IMR-90 (cell line): ENCODE measurements around the gene BCL2L11. TPM values are rescaled to one million over a fixed set of nuclear protein-coding genes. Genes with fewer than 3 reads are reported as not detected.
A peak's percentile ranks its signal among the peaks of the same experiment; 100 is the strongest.

Source experiments
- ATAC-seq: fragments of 200-7000 bp; cut with Tn5 transposase; 2 replicates; pipeline ENCODE4 v1.9.1; 2020; ENCODE audit warnings: low read depth, mild to moderate bottlenecking, moderate library complexity
- BruUV-seq: library from RNA; stranded (reverse); fragments of 400-500 nt; replicated peaks from 2 replicates; lab custom pipeline; 2021; lab: Mats Ljungman, UMichigan
- CTCF ChIA-PET: fragments of 300-600 bp; formaldehyde crosslinking; extraction: SDS; loops from one replicate; lab custom pipeline; 2021; ENCODE audit warnings: antibody characterized with exemption; lab: Yijun Ruan, JAX
- POLR2A ChIA-PET: fragments of 300-600 bp; sonication (Branson Sonifier 250); formaldehyde crosslinking; loops from one replicate; lab custom pipeline; 2022; ENCODE audit warnings: antibody characterized with exemption; ENCODE audit not compliant: unreplicated experiment; lab: Charles Lee
- DNase-seq: peaks from one replicate; pipeline ENCODE4 v3.0.0; 2013
- H2AFZ ChIP-seq: replicated peaks from 2 replicates; pipeline ENCODE3; 2013; ENCODE audit warnings: low read length, mild to moderate bottlenecking; ENCODE audit not compliant: poor library complexity
- H2AK5ac ChIP-seq: 2 replicates; pipeline ENCODE4 v1.6.1; 2013; ENCODE audit warnings: low read depth, low read length, inconsistent platforms
- H2AK9ac ChIP-seq: replicated peaks from 2 replicates; pipeline ENCODE3; 2013; ENCODE audit warnings: mild to moderate bottlenecking, low read depth, low read length, moderate library complexity; ENCODE audit not compliant: poor library complexity
- H2BK120ac ChIP-seq: 2 replicates; pipeline ENCODE4 v1.6.1; 2013; ENCODE audit warnings: low read depth, low read length, inconsistent platforms
- H2BK15ac ChIP-seq: 3 replicates; pipeline ENCODE4 v1.6.1; 2013; ENCODE audit warnings: low read depth, low read length, inconsistent platforms
- H2BK20ac ChIP-seq: 2 replicates; pipeline ENCODE4 v1.6.1; 2013; ENCODE audit warnings: low read depth, mild to moderate bottlenecking, inconsistent platforms, low read length, moderate library complexity
- H2BK5ac ChIP-seq: 2 replicates; pipeline ENCODE4 v1.6.1; 2013; ENCODE audit warnings: mild to moderate bottlenecking, low read depth, low read length, inconsistent platforms; ENCODE audit not compliant: poor library complexity, severe bottlenecking
- H3K14ac ChIP-seq: replicated peaks from 2 replicates; pipeline ENCODE4 v1.6.1; 2013; ENCODE audit warnings: low read depth, low read length, inconsistent platforms
- H3K18ac ChIP-seq: 2 replicates; pipeline ENCODE4 v1.6.1; 2013; ENCODE audit warnings: low read depth, low read length, control low read depth
- H3K23ac ChIP-seq: 2 replicates; pipeline ENCODE4 v1.6.1; 2013; ENCODE audit warnings: low read depth, low read length, inconsistent platforms
- H3K27ac ChIP-seq: 2 replicates; pipeline ENCODE4 v1.5.1; 2013; ENCODE audit warnings: mild to moderate bottlenecking, control low read depth, low read length; ENCODE audit not compliant: insufficient read depth
- H3K27me3 ChIP-seq: 2 replicates; pipeline ENCODE4 v1.6.1; 2013; ENCODE audit warnings: low read length; ENCODE audit not compliant: control insufficient read depth, insufficient read depth
- H3K36me3 ChIP-seq: 2 replicates; pipeline ENCODE4 v1.6.1; 2013; ENCODE audit warnings: low read length, mixed read lengths; ENCODE audit not compliant: control insufficient read depth, insufficient read depth
- H3K4ac ChIP-seq: 2 replicates; pipeline ENCODE4 v1.6.1; 2013; ENCODE audit warnings: low read depth, low read length, inconsistent platforms
- H3K4me1 ChIP-seq: 2 replicates; pipeline ENCODE4 v1.6.1; 2013; ENCODE audit warnings: low read length, mixed read lengths; ENCODE audit not compliant: control insufficient read depth, insufficient read depth
- H3K4me2 ChIP-seq: 2 replicates; pipeline ENCODE4 v1.6.1; 2013; ENCODE audit warnings: low read depth, mild to moderate bottlenecking, control low read depth, low read length, moderate library complexity
- H3K4me3 ChIP-seq: 2 replicates; pipeline ENCODE4 v1.5.1; 2013; ENCODE audit warnings: low read depth, mild to moderate bottlenecking, control low read depth, low read length, moderate library complexity; ENCODE audit not compliant: insufficient read depth
- H3K56ac ChIP-seq: 2 replicates; pipeline ENCODE4 v1.6.1; 2013; ENCODE audit warnings: low read length, inconsistent platforms; ENCODE audit not compliant: insufficient read depth; ENCODE audit errors: extremely low read depth
- H3K79me1 ChIP-seq, 2 experiments: 2 replicates each; pipeline ENCODE4 v1.6.1; 2013; ENCODE audit warnings: low read length in 2 of 2, inconsistent platforms in 1 of 2, low read depth in 1 of 2
- H3K9ac ChIP-seq: 2 replicates; pipeline ENCODE4 v1.6.1; 2013; ENCODE audit warnings: low read depth, low read length, control low read depth
- H3K9me1 ChIP-seq: 2 replicates; pipeline ENCODE4 v1.6.1; 2013; ENCODE audit warnings: low read length, inconsistent platforms; ENCODE audit not compliant: insufficient read depth
- H3K9me3 ChIP-seq: 2 replicates; pipeline ENCODE4 v1.6.1; 2013; ENCODE audit warnings: low read length; ENCODE audit not compliant: control insufficient read depth, insufficient read depth
- H4K20me1 ChIP-seq: 2 replicates; pipeline ENCODE4 v1.6.1; 2013; ENCODE audit warnings: low read length, inconsistent platforms; ENCODE audit not compliant: insufficient read depth
- H4K5ac ChIP-seq: 2 replicates; pipeline ENCODE4 v1.6.1; 2013; ENCODE audit warnings: mild to moderate bottlenecking, low read depth, low read length, control low read depth
- H4K8ac ChIP-seq, 2 experiments: 2 replicates each; pipeline ENCODE4 v1.6.1; 2013; ENCODE audit warnings: low read depth in 2 of 2, low read length in 2 of 2, control low read depth in 1 of 2, inconsistent platforms in 1 of 2
- H4K91ac ChIP-seq: 2 replicates; pipeline ENCODE4 v1.6.1; 2013; ENCODE audit warnings: low read depth, low read length, inconsistent platforms; ENCODE audit not compliant: insufficient read depth
- BHLHE40 ChIP-seq: fragments of 150-350 bp; IDR thresholded peaks from 2 replicates; pipeline ENCODE4 v1.6.1; 2016; ENCODE audit warnings: mild to moderate bottlenecking, low read depth, low read length
- CTCF ChIP-seq: conservative IDR thresholded peaks from 2 replicates; pipeline ENCODE4 v1.5.1; 2012; ENCODE audit warnings: mild to moderate bottlenecking, low read depth, low read length, improper control_type of control experiment
- ELK1 ChIP-seq: fragments of 150-350 bp; IDR thresholded peaks from 2 replicates; pipeline ENCODE4 v1.6.1; 2016; ENCODE audit warnings: low read depth, mild to moderate bottlenecking, low read length, moderate library complexity, borderline replicate concordance
- MAFK ChIP-seq: IDR thresholded peaks from 2 replicates; pipeline ENCODE4 v1.6.1; 2012; ENCODE audit warnings: low read depth, low read length, improper control_type of control experiment
- MAZ ChIP-seq: IDR thresholded peaks from 2 replicates; pipeline ENCODE4 v1.6.1; 2012; ENCODE audit warnings: low read depth, mild to moderate bottlenecking, low read length, improper control_type of control experiment, moderate library complexity, borderline replicate concordance
- NFE2L2 ChIP-seq: fragments of 150-350 bp; IDR thresholded peaks from 2 replicates; pipeline ENCODE4 v1.6.1; 2016; ENCODE audit warnings: low read depth, mild to moderate bottlenecking, low read length
- SMC3 ChIP-seq: fragments of 150-350 bp; IDR thresholded peaks from 2 replicates; pipeline ENCODE4 v1.6.1; 2016; ENCODE audit warnings: low read depth, mild to moderate bottlenecking, antibody characterized with exemption, low read length, moderate library complexity
- WGBS, 2 experiments: methylation state at CpG; one replicate each; pipeline versions ENCODE4 v1.1.5 to v1.1.7; 2013; ENCODE audit warnings: missing lambda C conversion rate in 2 of 2; ENCODE audit not compliant: insufficient read length in 1 of 2; ENCODE audit errors: extremely low coverage in 2 of 2; 5-methylcytosine and 5-hydroxymethylcytosine counted together
- dilution Hi-C: fragments of 300-500 bp; cut with HindIII; formaldehyde crosslinking; loops from one replicate; pipeline ENCODE4 v1.14.3; 2018; ENCODE audit warnings: low sequenced_read_pairs; ENCODE audit not compliant: unreplicated experiment
- in situ Hi-C: fragments of 300-500 bp; cut with MboI; formaldehyde crosslinking; loops from 3 replicates; pipeline ENCODE4 v1.14.3; 2019; ENCODE audit warnings: low sequenced_read_pairs, inconsistent platforms, mixed read lengths
- intact Hi-C: fragments of 100-400 bp; cut with micrococcal nuclease; formaldehyde crosslinking; loops from 2 replicates; pipeline ENCODE4 v1.10.0; 2022
- polyA plus RNA-seq, 3 experiments: library from polyadenylated mRNA; depleted of rRNA; stranded (reverse); fragments of >200 nt; gene quantifications; 2 replicates each; pipeline ENCODE4 v1.2.3, GENCODE V29; 2012; ENCODE audit warnings: low replicate concordance in 1 of 3
- total RNA-seq: library from RNA; depleted of rRNA; stranded (reverse); fragments of >200 nt; gene quantifications from 2 replicates; pipeline ENCODE4 v1.2.3, GENCODE V29; 2012
- TF ChIP-seq, protein P1 (sequence below): fragments of 150-350 bp; IDR thresholded peaks from 2 replicates; pipeline ENCODE4 v1.6.1; 2017; ENCODE audit warnings: mild to moderate bottlenecking, antibody characterized with exemption, low read length, low read depth

The BCL2L11 gene
- total and polyA plus RNA-seq, 2 of the 4 experiments (the other 2 are of a cell fraction): 1.1 to 1.7 TPM

DNA sequence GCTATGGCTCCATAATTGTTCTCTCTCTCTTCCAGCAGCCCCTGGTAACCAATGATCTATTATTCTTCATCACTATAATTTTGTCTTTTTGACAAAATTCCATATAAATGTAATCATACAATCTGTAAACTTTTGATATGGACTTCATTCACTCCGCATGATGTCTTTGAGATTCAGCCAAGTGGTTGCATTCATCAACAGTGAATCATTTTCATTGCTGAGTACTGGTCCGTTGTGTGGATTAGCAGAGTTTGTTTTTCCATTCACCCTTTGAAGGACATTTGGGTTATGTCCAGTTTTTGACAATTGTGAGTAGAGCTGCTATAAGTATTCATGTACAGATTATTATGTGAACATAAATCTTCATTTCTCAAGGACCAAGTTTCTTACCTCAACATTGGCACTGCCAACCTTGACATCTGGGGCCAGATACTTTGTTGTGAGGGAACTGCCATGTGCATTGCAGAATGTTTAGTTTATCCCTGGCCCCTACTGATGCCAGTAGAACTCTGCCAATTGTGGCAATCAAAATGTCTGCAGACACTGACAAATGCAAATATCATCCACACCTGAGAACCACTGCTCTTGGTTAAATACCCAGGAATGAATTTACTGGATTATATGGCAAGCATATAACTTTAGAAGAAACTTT lies 48.4 kb upstream of the BCL2L11 start:
- intact Hi-C loops: no loop called here
- CTCF ChIA-PET: no interaction called here

More for the DNA sequence above, 48.4 kb upstream of the BCL2L11 start:
- Histone ChIP-seq H3K9me1 (peaks cover 5% of the 10 kb centered on the region), H4K20me1 (peaks cover 11% of the 10 kb centered on the region; the same call in 1 of the 2 replicates), H2AK9ac (no peak overlapping the region), H3K27me3 (peaks cover 21% of the 10 kb centered on the region), H3K14ac (no peak overlapping the region), H2AFZ (no peak overlapping the region), H3K4ac (no peak overlapping the region), H3K9ac (no peak overlapping the region), H3K79me1 (no peaks in the 10 kb centered on the region), H3K4me1 (peaks cover 7% of the 10 kb centered on the region), H3K9me3 (peaks cover 8% of the 10 kb centered on the region; the same call in 1 of the 2 replicates), H3K23ac (no peak overlapping the region), H3K4me3 (no peak overlapping the region), H3K18ac (no peak overlapping the region), H2BK120ac (no peak overlapping the region), H3K36me3 (no peaks in the 10 kb centered on the region), H4K8ac (no peak overlapping the region), H3K56ac (no peak overlapping the region), H4K91ac (no peak overlapping the region), H3K27ac (no peak overlapping the region), H2BK15ac (no peak overlapping the region), H3K4me2 (no peak overlapping the region), H2BK20ac (no peak overlapping the region), H2AK5ac (no peak overlapping the region), H2BK5ac (no peak overlapping the region), H4K5ac (no peak overlapping the region)
- peak; percentile 80 for DNase-seq
- no CpG with 5 or more reads among the region's 2 CpGs for WGBS, 2 experiments
- POLR2A ChIA-PET: no interaction called here
- in situ Hi-C loops: no loop called here
- dilution Hi-C loops: no loop called here
- BruUV-seq: no TSS peak
- TF ChIP-seq ELK1 (no peak), NFE2L2 (no peak), CTCF (no peak), SMC3 (no peak), MAFK (no peak), MAZ (no peak), BHLHE40 (no peak)
- TF ChIP-seq, protein P1, sequence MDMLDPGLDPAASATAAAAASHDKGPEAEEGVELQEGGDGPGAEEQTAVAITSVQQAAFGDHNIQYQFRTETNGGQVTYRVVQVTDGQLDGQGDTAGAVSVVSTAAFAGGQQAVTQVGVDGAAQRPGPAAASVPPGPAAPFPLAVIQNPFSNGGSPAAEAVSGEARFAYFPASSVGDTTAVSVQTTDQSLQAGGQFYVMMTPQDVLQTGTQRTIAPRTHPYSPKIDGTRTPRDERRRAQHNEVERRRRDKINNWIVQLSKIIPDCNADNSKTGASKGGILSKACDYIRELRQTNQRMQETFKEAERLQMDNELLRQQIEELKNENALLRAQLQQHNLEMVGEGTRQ: no peak
- ATAC-seq: peak; percentile 88
